Stimulated activated CD4-positive, alpha-beta T cell treated with anti-CD3 and anti-CD28 coated beads, Interleukin-4, amount 100 ng/mL, for 24 hours (primary cell): ENCODE data around the gene BRAT1.

ENCODE experiments used
- DNase-seq: peaks from one replicate; pipeline ENCODE4 v3.0.0-alpha.2; 2020

The BRAT1 gene

DNA sequence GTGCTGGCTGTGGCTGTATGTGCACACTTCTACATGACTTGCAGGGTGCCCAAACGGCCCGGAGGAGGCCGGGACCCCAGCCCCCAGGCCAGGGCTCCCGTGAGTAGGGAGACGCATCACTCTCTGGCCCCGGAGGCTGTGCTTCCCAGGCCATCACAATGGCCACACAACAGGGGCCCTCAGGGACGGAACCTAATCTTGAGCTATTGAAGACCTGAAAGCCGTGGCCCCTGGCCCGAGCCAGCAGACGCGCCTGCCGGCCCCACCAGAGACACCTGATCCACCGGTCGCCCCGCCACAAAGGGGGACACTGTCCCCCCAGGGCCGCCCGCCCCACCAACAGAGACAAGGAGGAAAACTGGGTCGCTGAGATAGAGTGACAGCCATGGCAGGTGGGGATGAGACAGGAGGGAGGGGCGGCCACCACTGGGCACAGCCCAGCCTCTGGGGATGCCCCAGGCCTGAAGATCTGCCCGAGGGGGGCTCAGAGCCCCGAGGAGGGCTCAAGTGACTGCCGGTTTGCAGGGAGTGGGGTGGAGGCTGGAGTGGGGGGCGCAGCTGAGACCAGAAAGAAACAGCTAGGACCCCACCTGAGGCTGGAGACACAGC, 45.9 kb downstream of the BRAT1 start:
- DNase-seq = no peak

DNA sequence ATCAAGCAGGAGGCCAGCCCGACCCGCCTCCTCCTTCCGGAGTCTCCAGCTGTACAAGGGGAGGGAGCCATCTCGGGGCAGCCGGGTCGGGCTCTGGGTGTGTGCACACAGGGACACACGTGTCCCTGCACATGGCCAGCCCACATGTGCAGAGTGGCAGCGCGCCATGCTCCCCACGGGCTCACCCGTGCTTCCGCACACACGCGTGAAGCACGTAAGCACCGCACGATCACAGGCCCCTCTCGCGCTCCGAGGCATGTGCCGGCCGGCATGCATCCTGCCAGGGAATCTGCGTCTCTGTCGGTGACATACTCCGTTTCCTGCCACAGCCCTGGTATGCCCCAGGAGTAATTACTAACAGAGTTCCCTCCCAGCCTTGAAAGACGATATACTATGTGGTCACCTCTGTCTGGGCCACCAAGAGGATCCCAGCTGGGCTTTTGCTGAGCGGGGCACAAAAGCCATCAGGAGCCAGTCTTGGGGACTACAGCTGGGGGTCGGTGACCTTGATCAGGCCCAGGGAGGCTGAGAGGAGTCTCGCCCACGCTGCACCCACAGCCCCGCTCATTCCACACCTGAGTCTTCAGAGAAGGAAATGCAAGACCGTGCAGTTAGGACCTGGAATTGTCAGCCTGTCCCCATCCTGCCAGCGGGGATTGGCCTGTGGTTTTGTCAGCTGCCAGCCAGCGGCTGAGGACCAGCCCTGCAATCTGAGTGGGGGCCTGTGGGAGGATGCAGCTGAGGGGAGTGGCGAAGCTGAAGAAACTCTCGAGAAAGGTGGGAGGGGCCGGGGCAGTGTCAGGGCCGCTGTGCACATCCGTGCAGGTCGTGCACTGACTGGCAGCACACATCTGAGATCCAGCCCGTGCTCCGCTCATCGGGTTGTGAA, 46.8 kb downstream of the BRAT1 start:
- peak; percentile 67 for DNase-seq

DNA sequence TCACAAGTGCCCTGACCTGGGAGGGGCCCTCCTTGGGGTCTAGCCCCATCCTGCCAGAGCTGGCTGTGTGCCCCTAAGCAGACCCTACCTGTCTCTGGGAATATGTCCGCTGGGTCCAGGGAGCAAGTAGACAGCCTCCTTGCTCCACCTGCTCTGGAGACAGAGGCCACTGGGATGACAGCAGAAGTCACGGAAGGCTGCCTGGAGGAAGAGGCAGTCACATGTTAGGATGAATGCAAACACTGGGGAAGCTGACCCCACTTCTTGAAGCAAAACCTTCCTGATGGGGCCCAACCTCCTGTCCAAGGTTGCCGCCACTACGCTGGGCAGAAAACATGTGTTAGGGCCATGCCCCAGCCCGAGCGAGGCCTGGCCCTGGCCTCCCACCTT, 47.4 kb downstream of the BRAT1 start:
- DNase-seq = no peak

DNA sequence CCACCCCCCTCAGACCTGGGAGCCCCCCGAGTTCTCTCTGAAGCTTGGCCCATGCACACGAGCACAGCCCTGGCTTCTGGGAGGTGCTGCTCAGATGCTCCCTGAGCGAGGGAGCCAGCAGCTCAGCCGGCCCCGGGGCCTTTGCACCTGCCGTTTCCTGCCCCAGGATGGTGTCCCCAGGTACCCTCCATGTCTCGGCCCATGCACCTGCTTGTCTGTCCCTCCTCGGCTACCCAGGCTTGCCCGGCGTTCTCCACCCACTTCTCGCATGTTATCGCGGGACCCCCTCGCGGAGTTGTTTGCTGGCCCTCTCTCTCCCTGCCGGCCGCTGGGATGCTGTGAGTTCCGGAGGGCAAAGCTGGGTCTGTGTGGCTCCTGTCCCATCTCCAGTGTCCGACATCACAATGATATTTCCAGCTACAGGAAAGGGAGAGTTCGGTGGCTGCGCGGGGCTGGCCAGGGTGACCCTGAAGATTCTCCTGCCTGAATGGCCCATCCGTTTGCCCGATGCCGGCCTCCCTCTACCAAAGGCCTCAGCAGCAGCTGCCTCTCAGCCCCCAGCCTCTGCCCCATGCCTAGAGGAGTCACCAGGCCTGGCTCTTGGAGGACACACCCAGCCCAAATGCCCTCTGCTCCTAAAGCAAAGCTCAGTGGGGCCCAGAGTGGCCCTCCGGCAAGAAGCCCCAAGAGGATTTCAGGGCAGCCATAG, 48.0 kb downstream of the BRAT1 start:
- no peak for DNase-seq

DNA sequence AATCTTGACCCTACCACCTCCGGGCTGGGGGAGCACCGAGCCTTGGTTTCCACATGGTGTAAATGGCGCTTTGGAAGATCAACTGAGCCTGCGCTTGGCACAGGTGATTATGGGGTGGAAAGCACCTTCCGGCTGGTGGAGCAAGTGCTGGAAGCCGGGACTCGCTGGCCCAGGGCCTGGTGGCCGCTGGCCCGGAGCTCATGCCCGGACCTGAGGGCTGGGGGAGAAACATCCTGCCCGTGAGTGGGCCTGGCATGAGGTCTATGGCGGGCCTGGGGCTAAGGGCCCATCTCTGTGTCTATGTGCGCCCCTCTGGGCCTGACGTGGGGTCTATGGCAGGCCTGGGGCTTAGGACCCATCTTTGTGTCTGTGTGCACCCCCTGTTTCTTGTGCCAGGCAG, 49.9 kb downstream of the BRAT1 start:
- no peak for DNase-seq

DNA sequence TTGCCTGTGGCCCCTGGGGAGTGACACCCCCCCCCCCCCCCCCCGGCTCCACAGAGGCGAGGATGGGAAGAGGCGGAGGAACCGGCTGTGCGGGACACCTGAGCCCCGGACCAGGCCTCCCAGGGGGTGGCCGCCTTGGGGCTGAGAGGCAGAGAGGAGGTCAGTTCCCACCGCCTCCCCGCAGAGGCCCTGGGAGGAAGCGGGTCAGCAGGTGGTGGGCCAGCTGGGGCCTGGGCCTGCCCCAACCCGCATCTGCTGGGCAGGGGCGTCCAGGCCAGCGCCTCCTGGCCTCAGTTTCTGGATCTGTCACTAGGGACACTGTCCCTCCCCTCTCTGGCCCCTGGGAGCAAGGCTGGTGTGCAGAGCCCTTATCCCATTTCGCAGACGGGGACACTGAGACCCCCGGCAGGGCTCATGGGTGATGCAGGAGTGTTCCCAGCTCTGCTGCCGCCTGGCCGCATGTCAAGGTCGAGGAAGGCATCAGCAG, 50.4 kb downstream of the BRAT1 start:
- no peak for DNase-seq

DNA sequence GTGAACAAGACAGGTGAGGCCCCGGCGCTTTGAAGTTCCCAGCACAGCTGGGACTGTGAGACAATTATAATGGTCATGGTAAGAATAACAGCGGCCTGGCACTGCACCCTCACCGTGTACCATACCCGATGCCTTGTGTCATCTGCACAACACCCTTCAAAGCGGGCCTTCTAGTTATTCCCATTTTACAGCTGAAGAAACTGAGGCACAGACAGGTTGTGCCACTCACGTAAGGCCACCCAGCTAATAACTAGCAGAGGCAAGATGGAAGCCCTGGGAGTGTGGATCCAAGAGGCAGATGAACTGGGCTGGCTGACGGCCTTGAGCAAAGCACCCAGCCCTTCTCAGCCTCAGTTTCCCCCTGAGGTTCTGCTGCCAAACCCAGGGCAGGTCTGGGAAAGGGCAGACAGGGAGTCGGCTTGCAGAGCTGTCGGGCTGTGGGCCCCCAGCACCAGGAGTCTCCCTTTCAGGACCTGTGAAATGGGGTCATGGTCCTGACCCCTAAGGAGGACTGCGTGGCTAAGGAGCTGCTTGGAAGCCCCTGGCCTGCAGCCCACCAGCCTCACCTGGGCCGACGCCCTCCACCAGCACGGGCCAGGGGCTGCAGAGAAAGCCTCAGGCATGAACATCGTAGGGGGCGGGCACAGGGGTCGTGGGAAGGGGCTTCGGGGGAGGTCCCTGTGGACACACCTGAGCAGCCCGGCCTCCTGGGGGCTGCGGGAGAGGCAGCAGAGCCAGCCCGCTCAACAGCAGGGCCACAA, 51.0 kb downstream of the BRAT1 start:
- no peak for DNase-seq

DNA sequence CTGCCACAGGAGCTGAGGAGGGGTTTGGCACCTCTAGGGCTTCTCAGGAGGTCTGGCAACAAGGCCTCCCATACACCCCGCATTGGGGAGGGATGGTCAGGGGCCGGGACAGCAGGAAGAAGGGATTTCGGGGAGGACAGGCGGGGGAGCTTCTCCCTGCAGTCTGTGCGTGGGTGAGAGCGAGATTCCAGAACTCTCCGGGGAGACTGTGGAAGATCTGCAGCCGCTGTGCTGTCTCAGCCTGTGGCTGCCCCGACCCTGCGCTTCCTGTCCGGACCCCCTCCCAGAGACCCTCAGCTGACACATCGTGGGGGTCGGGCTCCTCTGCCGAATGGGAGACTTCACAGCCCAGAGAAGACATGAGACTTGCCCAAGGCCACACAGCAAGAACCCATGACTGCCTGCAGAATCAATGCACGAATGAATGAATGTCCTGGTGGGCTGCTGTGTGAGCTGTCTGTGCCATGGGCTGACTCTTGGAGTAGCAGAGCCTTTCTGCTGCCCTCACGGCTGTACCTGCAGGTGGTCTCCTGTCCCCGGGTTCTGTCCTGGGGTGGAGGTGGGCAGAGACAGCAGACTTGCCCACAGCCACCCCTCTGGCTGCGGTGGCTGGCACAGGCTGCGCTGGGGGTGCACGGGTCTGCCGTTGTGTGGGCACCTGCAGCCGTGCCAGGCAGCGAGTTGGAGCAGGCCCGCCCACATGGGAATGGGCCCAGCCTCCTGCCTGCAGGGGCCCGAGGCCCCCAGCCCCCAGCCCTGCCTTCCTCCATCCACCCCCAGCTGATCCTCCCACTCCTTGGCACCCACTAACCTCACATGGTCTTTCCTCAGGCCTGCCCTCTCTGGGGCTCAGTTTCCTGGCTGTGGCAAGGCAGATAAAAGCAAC, 52.0 kb downstream of the BRAT1 start:
- DNase-seq = no peak

DNA sequence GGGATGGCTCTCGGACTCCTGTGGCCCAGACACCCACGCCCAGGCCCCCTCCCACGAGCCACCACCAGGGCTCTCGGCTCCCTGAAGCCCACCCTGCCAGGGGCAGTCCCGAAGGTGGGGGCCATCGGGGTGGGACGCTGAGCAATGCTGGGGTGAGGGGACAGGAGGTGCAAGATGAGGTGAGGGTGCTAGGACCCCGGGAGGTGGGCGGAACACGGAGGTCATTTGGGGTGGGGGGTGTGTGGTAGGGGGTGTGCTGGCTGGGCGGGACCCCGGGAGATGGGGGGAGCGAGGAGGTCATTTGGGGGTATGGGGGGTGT, 52.7 kb downstream of the BRAT1 start:
- no peak for DNase-seq

DNA sequence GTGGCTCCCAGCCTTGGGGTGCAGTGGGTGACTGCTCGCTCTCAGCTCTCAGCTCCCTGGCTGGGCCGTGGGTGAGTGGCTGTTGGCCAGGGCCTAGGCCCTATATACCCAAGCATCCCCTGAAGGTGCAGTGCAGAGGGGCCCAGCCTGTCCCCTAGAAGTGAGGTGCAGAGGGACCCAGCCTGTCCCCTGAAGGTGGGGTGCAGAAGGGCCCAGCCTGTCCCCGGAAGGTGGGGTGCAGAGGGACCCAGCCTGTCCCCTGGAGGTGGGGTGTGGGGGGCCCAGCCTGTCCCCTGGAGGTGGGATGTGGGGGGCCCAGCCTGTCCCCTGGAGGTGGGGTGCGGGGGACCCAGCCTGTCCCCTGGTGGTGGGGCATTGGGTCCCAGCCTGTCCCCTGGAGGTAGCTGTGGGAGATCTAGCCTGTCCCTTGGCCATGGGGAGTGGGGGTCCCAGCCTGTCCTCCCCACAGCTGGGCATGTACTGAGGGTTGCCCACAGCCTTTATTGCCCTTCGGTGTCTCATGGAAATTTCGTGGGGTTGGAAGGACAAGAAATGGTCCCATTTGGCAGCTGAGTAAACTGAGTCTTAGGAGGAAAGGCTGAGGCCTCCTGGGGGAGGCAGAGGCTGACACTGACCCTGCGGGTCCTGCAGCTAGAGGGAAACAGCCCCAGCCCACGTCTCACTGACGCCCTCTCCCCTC, 53.2 kb downstream of the BRAT1 start:
- no peak for DNase-seq

DNA sequence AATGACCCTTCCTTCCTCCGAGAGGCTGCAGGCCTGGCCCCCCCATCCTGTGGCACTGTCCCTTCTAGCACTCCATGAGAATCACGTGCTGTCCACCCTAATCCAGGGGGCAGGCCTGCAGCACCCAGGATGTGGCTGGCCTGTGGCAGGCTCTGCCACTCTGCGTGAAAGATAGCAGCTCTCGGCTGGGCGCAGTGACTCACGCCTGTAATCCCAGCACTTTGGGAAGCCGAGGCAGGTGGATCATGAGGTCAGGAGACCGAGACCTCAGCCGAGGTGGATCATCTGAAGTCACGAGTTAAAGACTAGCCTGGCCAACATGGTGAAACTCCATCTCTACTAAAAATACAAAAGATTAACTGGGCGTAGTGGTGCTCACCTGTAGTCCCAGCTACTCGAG, 54.6 kb downstream of the BRAT1 start:
- no peak for DNase-seq

DNA sequence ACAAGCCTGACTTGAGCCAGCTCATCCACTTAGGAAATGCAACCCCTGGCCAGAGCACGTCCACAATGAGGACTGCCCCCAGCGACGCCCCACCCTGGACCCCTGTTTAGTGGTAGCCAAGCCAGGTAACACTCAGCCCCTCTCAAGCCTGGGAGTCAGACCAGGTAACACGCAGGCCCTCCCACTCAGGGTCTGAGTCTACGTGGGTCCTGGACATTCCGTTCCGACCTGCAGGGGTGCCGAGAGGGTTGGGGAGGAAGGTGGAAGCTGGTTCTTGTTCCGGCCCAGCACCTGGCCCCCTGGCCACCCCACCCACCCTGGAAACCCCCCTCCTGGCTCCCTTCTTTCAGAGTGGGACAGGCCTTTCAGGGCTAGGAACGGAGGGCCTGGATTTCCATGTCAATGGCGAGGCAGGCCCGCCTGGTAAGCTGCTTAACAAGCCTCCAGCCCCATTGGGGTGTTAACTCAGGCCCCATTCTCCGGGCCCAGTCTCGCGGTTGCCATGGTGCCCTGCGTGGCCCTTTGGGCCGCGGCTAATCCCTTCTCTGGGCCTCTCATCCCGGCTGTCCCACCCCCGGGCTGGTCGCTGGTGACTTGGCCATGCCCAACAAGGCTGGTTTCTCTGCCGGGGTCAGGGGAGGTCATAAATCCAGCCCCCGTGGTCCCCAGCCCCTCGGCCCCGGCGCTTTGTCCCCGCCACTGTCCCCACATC, 55.4 kb downstream of the BRAT1 start:
- DNase-seq = no peak

DNA sequence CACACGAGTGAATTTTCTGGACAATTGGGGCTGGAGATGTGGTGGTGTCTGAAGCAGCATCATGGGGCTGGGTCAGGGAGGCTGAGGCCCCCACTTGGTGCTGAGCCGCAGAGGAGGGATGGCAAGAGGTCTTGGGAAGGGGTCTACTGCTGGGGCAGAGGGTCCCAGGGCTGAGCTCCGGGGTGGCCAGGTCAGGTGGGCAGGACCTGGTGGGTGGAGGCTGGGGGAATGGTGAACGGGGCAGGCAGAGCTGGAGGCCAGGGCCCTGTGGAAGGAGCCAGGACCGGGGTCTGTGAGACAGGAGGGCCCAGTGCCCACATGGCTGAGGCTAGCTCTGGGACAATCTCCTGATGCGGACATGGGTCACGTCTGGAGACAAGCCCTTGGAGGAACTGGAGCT, 56.1 kb downstream of the BRAT1 start:
- DNase-seq = no peak

DNA sequence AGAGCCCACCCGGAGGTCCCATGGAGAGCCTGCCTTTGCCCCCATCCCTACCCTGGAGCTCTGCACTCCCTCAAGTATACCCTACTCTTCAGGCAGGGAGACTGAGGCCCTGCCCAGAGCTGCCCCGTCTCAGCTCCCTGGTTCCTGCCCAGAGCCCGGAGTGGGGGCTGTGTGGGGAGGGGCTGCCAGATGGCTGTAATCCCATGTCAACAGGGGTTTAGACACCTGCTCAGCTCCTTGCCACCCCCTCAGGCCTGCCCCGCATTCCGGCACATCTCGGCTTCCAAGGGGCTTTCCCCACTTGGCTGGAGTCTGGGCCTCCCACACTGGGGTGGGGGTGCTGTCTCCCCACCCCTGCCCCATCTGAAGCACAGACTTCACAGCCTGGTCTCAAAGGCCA, 56.6 kb downstream of the BRAT1 start:
- no peak for DNase-seq

DNA sequence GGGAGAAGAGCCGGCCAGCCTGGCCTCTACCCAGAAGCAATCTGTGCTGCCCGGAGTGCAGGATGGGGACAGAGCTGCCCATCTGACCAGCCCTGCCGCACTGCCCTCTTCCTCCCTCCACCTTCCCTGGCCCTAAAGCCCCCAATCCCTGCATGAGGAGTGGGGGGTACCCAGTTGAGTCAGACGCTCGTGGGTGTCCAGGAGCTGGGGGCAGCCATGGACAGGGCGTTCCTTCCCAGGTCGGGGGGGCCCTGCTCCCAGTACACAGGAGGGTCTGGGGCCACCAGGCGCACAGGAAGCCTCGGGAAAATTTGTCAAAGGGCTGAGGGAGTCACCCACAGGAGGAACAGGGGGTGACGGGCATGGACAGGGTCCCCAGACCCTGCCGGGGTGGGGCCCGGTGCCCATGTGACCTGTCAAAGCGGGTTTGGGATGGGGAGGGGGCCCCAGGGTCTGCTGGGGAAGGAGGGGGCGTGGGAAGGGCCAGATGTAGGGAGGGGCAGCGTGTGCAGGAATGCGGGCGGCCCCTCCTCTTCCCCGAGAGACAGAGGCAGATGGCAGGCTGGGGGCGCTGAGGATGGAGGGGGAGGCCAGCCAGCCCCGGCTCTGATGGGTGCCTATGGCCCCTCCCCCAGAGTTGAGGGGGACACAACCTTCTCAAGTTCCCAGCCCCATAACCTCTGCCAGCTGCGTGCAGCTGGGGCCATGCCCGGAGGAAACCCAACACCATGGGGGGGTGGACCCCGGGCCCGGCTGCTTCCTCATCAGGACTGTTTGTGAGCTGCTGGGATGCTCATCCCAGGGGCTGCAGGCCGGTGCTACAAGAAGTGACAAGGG, 57.6 kb downstream of the BRAT1 start:
- no peak for DNase-seq

DNA sequence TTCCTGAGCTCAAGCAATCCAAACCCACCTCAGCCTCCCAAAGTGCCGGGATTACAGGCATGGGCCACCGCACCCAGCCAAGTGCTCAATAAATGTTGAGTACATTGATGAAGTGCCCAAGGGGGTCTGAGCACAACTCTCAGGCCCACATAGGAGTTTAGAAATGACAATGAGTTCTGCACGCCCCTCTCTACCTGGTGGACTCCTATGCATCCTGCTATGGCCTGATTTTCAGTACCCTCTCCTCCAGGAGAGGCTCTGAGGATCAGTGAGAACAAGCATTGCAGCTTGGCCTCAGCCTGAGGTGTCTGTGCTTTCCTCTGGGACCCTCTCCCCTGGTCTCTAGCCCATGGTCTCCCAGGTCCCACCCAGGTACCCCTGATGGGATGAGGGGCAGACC, 58.3 kb downstream of the BRAT1 start:
- no peak for DNase-seq

DNA sequence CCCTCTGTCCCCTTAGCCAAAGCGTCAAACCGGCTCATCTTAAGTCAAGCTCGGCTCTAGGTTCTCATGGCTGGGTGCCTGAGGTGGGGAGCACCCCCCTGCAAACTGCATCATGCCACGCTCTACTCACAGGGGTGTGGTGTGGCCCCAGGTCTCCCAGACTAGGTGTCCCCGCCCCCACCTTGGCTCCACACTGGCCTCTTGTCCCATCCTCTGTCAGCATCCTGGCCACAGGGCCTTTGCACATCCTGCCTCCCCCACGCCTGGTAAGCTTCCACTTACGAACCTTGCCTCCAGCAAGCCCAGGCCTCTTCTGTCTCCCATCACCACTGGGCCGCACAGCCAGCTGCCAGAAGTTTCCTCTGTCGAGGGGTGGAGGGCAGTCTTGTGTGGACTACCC, 58.9 kb downstream of the BRAT1 start:
- DNase-seq = no peak

DNA sequence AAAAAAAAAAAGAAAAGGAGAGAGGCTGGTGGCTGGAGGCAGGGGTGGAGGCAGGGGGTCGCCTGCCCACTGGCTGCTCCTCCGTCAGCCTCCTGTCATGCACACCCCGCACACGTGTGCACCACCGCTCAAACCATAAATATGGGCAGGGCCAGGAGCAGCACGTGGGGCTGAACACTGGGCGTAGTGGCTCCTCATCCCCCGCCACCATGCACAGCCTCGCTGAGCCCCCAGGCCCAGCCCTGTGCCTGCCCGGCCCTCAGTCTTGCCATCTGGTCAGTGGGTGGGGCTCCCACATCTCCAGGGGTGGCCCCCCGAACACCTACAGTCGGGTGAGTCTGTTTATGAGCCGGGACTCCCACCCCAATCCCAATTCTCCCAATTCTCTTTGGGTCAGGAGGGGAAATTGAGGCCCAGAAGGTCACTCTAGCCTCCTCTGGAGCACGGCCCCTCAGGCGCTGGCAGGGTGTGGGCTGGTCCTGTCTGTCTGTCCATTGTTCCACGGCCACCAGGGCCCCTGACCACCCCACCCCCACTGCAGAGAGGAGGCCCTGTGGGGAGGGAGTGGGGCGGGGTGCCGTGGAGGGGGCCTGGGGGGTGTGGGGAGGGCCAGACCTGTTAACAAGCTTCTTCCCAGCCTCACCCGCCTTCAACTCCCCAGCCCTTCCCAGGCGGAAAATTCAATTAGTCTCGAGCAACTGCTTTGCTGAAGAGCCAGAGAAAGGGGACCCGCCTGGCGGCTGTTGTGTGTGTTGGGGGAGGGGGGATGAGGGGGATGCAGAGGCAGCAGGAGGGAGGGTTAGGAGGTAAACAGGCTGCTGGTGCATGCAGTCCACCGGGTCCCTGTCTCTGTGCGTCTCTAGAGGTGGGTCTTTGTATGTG, 59.7 kb downstream of the BRAT1 start:
- no peak for DNase-seq
